AG04450 (cell line): ENCODE data around the gene SH2D3C. TPM values are rescaled to one million over a fixed set of nuclear protein-coding genes. Genes with fewer than 3 reads are reported as not detected.
A peak's percentile ranks its signal among the peaks of the same experiment; 100 is the strongest.
"Not testable (repeated sequence)": the region's sequence is repeated elsewhere in the genome, so short reads cannot be mapped to it uniquely, and the experiment has no call there.

Experiments used
- CTCF ChIA-PET: fragments of 300-600, 350-600 bp; formaldehyde crosslinking; extraction: SDS; loops from one replicate; lab custom pipeline; 2022; ENCODE audit warnings: antibody characterized with exemption, inconsistent platforms; lab: Charles Lee
- POLR2A ChIA-PET: fragments of 350-600 bp; formaldehyde crosslinking; extraction: SDS; loops from one replicate; lab custom pipeline; 2021; ENCODE audit warnings: antibody characterized with exemption, inconsistent platforms; lab: Yijun Ruan, JAX
- DNase-seq: peaks from one replicate; pipeline ENCODE4 v3.0.0-alpha.2; 2011; ENCODE audit warnings: low read depth, low spot score
- H3K27ac ChIP-seq: one replicate; pipeline ENCODE4 v1.5.1; 2012; ENCODE audit warnings: low read depth, low read length, control low read depth
- H3K27me3 ChIP-seq: one replicate; pipeline ENCODE4 v1.6.0; 2012; ENCODE audit warnings: low read length; ENCODE audit not compliant: control insufficient read depth, insufficient read depth
- H3K4me3 ChIP-seq: 2 replicates; pipeline ENCODE4 v1.5.1; 2011; ENCODE audit warnings: mild to moderate bottlenecking, low read depth, low read length, control low read depth
- H3K9me3 ChIP-seq: 2 replicates; pipeline ENCODE4 v1.5.1; 2012; ENCODE audit warnings: low read length; ENCODE audit not compliant: control insufficient read depth, insufficient read depth
- CTCF ChIP-seq: IDR thresholded peaks from 2 replicates; pipeline ENCODE4 v1.5.1; 2011; ENCODE audit warnings: low read depth, low read length, control low read depth, inconsistent platforms
- polyA plus RNA-seq: library from polyadenylated mRNA; depleted of rRNA; stranded (reverse); fragments of >200 nt; gene quantifications from 2 replicates; pipeline ENCODE4 v1.2.3, GENCODE V29; 2011

SH2D3C gene
- polyA plus RNA-seq, 1 experiment: not detected

GRCh38 chr9:127785933-127786772 is 7.7 kb upstream of the SH2D3C start, which contains the start of gene CDK9:
TSS of gene CDK9 (plus strand) at chr9:127786034. CDS start at chr9:127786149, 115 bp downstream.
- ChIA-PET POLR2A (interaction anchor here (0.6 to 1.9 kb wide), 6 partner anchors 12 to 112 kb away, joined by 3 to 5 read pairs (median 4); partner anchors contain the start of gene TOR2A), CTCF (interaction anchor here (0.6 to 2.5 kb wide), 12 partner anchors 14 to 373 kb away, joined by 3 to 11 read pairs (median 4); partner anchors contain the start of gene TOR2A)
- no peak for DNase-seq
- Histone ChIP-seq H3K9me3 (no peaks in the 10 kb centered on the region; the same call in 1 of the 2 replicates), H3K27me3 (no peaks in the 10 kb centered on the region), H3K4me3 (peak within 1 kb of the TSS; percentile 89), H3K27ac (peak within 1 kb of the TSS; percentile 75)
- no peak for TF ChIP-seq CTCF

- H3K27ac ChIP-seq: no peak overlapping the region
- POLR2A ChIA-PET: interaction anchor here (0.6 to 1.9 kb wide), 5 partner anchors 14 to 113 kb away, joined by 3 to 5 read pairs (median 4); partner anchors contain the start of gene TOR2A
- H3K4me3 ChIP-seq: peak overlapping the region; percentile 68
- CTCF ChIA-PET: interaction anchor here (0.6 to 2.5 kb wide), 21 partner anchors 8 to 372 kb away, joined by 3 to 13 read pairs (median 4); partner anchors contain the start of genes ST6GALNAC4 and TOR2A
- H3K9me3 ChIP-seq: no peaks in the 10 kb centered on the region; the same call in 1 of the 2 replicates
- no peak for DNase-seq
- peaks cover 3% of the 10 kb centered on the region for H3K27me3 ChIP-seq
- peak; percentile 72 for TF ChIP-seq CTCF
Observed at GRCh38 chr9:127785023-127785932, 6.8 kb upstream of the SH2D3C start.

GRCh38 chr9:127783111-127784008 is 4.9 kb upstream of the SH2D3C start:
- no peak overlapping the region for H3K4me3 ChIP-seq
- no peaks in the 10 kb centered on the region; the same call in 1 of the 2 replicates for H3K9me3 ChIP-seq
- DNase-seq: no peak
- no peak for TF ChIP-seq CTCF
- H3K27me3 ChIP-seq: peaks cover 4% of the 10 kb centered on the region
- H3K27ac ChIP-seq: peak overlapping the region; percentile 11
- CTCF ChIA-PET: interaction anchor here (1.5 to 2.4 kb wide), 5 partner anchors 12 to 195 kb away, joined by 3 to 13 read pairs (median 5); partner anchors contain the start of gene TOR2A
- POLR2A ChIA-PET: no interaction called here

GRCh38 chr9:127781806-127782205 is 3.3 kb upstream of the SH2D3C start:
- POLR2A ChIA-PET: no interaction called here
- TF ChIP-seq CTCF: no peak

GRCh38 chr9:127780909-127781308 is 2.4 kb upstream of the SH2D3C start:
- H3K27ac ChIP-seq, CTCF ChIA-PET, H3K27me3 ChIP-seq, DNase-seq, H3K9me3 ChIP-seq, H3K4me3 ChIP-seq, POLR2A ChIA-PET: not testable (repeated sequence)

More at GRCh38 chr9:127781806-127782205, 3.3 kb upstream of the SH2D3C start:
- Histone ChIP-seq H3K4me3 (no peak overlapping the region), H3K9me3 (no peaks in the 10 kb centered on the region; the same call in 1 of the 2 replicates), H3K27ac (no peak overlapping the region), H3K27me3 (peaks cover 4% of the 10 kb centered on the region)
- no peak for DNase-seq
- CTCF ChIA-PET: no interaction called here
